ENCODE measurements around the gene SNAI3. TPM values are rescaled to one million over a fixed set of nuclear protein-coding genes. Genes with fewer than 3 reads are reported as not detected.
A peak's percentile ranks its signal among the peaks of the same experiment; 100 is the strongest.

Gene SNAI3
- total and polyA plus RNA-seq, 9 of the 15 experiments (the other 6 are each of a cell fraction or from before 2014, with no cell fraction given): 0.04 to 4.1 (median 0.80) TPM; not detected in 1

- TF ChIP-seq ZBTB7A (IDR thresholded peaks at IDR 0.05; ENCODE audit: borderline replicate concordance, control insufficient read depth, low read depth, low read length): peak; percentile 75; the same call in 1 of the 2 replicates
- peak; percentile 78; the same call in 1 of the 2 replicates for TF ChIP-seq ZNF830 (CRISPR knock-in tag; IDR thresholded peaks at IDR 0.05)
- peak; percentile 62; the same call in 1 of the 2 replicates for TF ChIP-seq CEBPB (tag; IDR thresholded peaks at IDR 0.05)
- TF ChIP-seq, protein P1, sequence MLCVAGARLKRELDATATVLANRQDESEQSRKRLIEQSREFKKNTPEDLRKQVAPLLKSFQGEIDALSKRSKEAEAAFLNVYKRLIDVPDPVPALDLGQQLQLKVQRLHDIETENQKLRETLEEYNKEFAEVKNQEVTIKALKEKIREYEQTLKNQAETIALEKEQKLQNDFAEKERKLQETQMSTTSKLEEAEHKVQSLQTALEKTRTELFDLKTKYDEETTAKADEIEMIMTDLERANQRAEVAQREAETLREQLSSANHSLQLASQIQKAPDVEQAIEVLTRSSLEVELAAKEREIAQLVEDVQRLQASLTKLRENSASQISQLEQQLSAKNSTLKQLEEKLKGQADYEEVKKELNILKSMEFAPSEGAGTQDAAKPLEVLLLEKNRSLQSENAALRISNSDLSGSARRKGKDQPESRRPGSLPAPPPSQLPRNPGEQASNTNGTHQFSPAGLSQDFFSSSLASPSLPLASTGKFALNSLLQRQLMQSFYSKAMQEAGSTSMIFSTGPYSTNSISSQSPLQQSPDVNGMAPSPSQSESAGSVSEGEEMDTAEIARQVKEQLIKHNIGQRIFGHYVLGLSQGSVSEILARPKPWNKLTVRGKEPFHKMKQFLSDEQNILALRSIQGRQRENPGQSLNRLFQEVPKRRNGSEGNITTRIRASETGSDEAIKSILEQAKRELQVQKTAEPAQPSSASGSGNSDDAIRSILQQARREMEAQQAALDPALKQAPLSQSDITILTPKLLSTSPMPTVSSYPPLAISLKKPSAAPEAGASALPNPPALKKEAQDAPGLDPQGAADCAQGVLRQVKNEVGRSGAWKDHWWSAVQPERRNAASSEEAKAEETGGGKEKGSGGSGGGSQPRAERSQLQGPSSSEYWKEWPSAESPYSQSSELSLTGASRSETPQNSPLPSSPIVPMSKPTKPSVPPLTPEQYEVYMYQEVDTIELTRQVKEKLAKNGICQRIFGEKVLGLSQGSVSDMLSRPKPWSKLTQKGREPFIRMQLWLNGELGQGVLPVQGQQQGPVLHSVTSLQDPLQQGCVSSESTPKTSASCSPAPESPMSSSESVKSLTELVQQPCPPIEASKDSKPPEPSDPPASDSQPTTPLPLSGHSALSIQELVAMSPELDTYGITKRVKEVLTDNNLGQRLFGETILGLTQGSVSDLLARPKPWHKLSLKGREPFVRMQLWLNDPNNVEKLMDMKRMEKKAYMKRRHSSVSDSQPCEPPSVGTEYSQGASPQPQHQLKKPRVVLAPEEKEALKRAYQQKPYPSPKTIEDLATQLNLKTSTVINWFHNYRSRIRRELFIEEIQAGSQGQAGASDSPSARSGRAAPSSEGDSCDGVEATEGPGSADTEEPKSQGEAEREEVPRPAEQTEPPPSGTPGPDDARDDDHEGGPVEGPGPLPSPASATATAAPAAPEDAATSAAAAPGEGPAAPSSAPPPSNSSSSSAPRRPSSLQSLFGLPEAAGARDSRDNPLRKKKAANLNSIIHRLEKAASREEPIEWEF (CRISPR knock-in tag; IDR thresholded peaks at IDR 0.05): no peak
- no peak for TF ChIP-seq ZNF41 (CRISPR knock-in tag; conservative IDR thresholded peaks at IDR 0.05)
- TF ChIP-seq, protein P2, sequence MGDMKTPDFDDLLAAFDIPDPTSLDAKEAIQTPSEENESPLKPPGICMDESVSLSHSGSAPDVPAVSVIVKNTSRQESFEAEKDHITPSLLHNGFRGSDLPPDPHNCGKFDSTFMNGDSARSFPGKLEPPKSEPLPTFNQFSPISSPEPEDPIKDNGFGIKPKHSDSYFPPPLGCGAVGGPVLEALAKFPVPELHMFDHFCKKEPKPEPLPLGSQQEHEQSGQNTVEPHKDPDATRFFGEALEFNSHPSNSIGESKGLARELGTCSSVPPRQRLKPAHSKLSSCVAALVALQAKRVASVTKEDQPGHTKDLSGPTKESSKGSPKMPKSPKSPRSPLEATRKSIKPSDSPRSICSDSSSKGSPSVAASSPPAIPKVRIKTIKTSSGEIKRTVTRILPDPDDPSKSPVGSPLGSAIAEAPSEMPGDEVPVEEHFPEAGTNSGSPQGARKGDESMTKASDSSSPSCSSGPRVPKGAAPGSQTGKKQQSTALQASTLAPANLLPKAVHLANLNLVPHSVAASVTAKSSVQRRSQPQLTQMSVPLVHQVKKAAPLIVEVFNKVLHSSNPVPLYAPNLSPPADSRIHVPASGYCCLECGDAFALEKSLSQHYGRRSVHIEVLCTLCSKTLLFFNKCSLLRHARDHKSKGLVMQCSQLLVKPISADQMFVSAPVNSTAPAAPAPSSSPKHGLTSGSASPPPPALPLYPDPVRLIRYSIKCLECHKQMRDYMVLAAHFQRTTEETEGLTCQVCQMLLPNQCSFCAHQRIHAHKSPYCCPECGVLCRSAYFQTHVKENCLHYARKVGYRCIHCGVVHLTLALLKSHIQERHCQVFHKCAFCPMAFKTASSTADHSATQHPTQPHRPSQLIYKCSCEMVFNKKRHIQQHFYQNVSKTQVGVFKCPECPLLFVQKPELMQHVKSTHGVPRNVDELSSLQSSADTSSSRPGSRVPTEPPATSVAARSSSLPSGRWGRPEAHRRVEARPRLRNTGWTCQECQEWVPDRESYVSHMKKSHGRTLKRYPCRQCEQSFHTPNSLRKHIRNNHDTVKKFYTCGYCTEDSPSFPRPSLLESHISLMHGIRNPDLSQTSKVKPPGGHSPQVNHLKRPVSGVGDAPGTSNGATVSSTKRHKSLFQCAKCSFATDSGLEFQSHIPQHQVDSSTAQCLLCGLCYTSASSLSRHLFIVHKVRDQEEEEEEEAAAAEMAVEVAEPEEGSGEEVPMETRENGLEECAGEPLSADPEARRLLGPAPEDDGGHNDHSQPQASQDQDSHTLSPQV (IDR thresholded peaks at IDR 0.05): no peak
- no peak for TF ChIP-seq CEBPG (CRISPR knock-in tag; IDR thresholded peaks at IDR 0.05)
- 0 out of 4 replicates have a peak, but pooled peaks of 1 of the 2 experiments have one; percentile 5 for TF ChIP-seq CEBPG (tag; conservative IDR thresholded peaks at IDR 0.05 in 1 of 2, IDR thresholded peaks at IDR 0.05 in 1 of 2)
- no peak for TF ChIP-seq RAD21 (CRISPR knock-in tag; conservative IDR thresholded peaks at IDR 0.05 in 1 of 2, IDR thresholded peaks at IDR 0.05 in 1 of 2)
- 0 out of 2 replicates have a peak, but pooled peaks have one; percentile 17 for TF ChIP-seq BCOR (IDR thresholded peaks at IDR 0.05)
- peak; percentile 65; the same call in 1 of the 2 replicates for TF ChIP-seq NR2C2 (CRISPR knock-in tag; IDR thresholded peaks at IDR 0.05)
- no peak for TF ChIP-seq NR2C2 (tag; IDR thresholded peaks at IDR 0.05)
- TF ChIP-seq MCM5 (IDR thresholded peaks at IDR 0.05; ENCODE audit: low read depth): no peak
- TF ChIP-seq ZNF589 (CRISPR knock-in tag; IDR thresholded peaks at IDR 0.05; ENCODE audit: low read depth): no peak
- TF ChIP-seq ZNF165 (CRISPR knock-in tag; IDR thresholded peaks at IDR 0.05; ENCODE audit: borderline replicate concordance): 0 out of 2 replicates have a peak, but pooled peaks have one; percentile 51
- no peak for TF ChIP-seq ZNF780A (CRISPR knock-in tag; IDR thresholded peaks at IDR 0.05)
These were observed 36.2 kb downstream of the SNAI3 start (continued) for GRCh38 chr16:88649924-88650748.

Measured in K562 (cell line).